VCaP (cell line): ENCODE data around the gene RAB22A.

Experiments
- H3K27ac ChIP-seq: fragments of 450-650 bp; 2 replicates; pipeline ENCODE4 v1.5.1; 2017
- TF ChIP-seq, protein P1 (sequence below): fragments of 450-650 bp; conservative IDR thresholded peaks from 2 replicates; pipeline ENCODE4 v1.5.1; 2017; ENCODE audit warnings: mild to moderate bottlenecking, moderate library complexity

The RAB22A gene

GRCh38 chr20:58398254-58398653, 88.7 kb downstream of the RAB22A start:
- no peak overlapping the region for H3K27ac ChIP-seq
- TF ChIP-seq, protein P1, sequence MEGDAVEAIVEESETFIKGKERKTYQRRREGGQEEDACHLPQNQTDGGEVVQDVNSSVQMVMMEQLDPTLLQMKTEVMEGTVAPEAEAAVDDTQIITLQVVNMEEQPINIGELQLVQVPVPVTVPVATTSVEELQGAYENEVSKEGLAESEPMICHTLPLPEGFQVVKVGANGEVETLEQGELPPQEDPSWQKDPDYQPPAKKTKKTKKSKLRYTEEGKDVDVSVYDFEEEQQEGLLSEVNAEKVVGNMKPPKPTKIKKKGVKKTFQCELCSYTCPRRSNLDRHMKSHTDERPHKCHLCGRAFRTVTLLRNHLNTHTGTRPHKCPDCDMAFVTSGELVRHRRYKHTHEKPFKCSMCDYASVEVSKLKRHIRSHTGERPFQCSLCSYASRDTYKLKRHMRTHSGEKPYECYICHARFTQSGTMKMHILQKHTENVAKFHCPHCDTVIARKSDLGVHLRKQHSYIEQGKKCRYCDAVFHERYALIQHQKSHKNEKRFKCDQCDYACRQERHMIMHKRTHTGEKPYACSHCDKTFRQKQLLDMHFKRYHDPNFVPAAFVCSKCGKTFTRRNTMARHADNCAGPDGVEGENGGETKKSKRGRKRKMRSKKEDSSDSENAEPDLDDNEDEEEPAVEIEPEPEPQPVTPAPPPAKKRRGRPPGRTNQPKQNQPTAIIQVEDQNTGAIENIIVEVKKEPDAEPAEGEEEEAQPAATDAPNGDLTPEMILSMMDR = no peak

DNA sequence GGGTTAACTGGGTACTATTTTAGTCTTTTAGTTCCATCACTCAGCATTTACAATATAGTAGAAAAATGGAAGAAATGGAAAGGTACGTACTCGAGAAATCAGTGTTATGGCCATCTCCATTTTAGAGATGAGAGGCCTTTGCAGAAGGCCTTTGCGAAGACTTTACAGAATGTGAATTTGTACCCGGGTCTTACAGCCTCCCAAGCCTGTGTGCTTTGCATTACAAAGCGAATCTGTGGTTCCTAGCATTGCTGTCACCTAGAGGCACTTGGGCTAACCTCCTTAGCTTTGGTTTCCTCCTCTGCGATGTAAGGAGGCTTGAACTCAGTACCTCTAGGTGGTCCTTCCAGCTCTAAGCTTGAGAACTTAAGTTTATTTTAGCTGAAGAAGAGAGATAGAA, 90.4 kb downstream of the RAB22A start:
- TF ChIP-seq, protein P1 = no peak
- no peak overlapping the region for H3K27ac ChIP-seq

DNA sequence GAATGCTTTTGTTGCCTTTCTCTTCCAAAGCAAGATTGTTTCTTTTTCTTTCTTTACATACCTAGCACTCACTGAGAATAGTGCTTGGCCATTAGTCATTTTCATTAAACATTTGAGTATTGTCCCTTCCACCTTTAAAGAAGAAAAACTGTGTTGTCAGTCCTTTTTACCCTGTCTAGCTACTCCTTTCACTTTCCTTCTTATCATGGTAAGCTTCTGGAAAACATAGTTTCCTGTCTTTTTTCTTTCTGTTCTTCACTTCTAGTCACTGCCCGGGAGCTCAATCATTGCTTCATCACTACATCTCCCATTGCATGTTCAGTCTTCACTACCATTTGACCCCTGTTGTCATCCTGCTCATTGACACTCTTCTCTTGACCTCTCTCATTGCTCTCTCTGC, 91.6 kb downstream of the RAB22A start:
- H3K27ac ChIP-seq = no peak overlapping the region
- TF ChIP-seq, protein P1 = no peak

GRCh38 chr20:58402305-58402704, 92.8 kb downstream of the RAB22A start:
- TF ChIP-seq, protein P1 = no peak
- H3K27ac ChIP-seq = no peak overlapping the region

- TF ChIP-seq, protein P1 = no peak
Measured at GRCh38 chr20:58402827-58403226, 93.3 kb downstream of the RAB22A start.

DNA sequence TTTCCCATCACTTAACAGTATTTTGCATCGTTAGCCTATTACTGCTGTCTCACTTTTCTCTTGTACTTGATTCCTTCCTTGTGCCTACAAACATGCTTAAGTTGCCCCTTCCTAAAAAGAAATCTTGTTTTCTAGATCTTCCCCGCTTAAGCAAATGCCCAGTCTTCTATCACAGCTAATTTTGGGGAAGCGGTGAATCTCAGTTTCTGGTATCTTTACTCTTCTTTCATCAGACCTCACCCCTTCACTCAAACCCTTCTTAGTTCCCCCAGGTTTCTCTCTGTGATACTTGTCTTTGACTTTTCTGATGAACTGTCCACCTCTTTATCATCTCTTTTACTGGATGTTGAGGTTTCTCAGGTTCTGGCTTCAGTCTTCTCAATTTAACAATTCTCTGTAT, 93.8 kb downstream of the RAB22A start:
- TF ChIP-seq, protein P1 = no peak
- no peak overlapping the region for H3K27ac ChIP-seq

More at GRCh38 chr20:58402827-58403226, 93.3 kb downstream of the RAB22A start:
- H3K27ac ChIP-seq = no peak overlapping the region

- TF ChIP-seq, protein P1 = no peak
- H3K27ac ChIP-seq = no peak overlapping the region
Measured at GRCh38 chr20:58405504-58406291, 96.2 kb downstream of the RAB22A start.
